GM19397 (cell line): ENCODE data around the gene FKBP2.

Experiments used
- ATAC-seq: cut with Tn5 transposase; IDR thresholded peaks from one replicate; pipeline ENCODE4 v1.9.1; 2021; ENCODE audit warnings: mild to moderate bottlenecking, moderate library complexity; ENCODE audit not compliant: unreplicated experiment

Gene FKBP2

DNA sequence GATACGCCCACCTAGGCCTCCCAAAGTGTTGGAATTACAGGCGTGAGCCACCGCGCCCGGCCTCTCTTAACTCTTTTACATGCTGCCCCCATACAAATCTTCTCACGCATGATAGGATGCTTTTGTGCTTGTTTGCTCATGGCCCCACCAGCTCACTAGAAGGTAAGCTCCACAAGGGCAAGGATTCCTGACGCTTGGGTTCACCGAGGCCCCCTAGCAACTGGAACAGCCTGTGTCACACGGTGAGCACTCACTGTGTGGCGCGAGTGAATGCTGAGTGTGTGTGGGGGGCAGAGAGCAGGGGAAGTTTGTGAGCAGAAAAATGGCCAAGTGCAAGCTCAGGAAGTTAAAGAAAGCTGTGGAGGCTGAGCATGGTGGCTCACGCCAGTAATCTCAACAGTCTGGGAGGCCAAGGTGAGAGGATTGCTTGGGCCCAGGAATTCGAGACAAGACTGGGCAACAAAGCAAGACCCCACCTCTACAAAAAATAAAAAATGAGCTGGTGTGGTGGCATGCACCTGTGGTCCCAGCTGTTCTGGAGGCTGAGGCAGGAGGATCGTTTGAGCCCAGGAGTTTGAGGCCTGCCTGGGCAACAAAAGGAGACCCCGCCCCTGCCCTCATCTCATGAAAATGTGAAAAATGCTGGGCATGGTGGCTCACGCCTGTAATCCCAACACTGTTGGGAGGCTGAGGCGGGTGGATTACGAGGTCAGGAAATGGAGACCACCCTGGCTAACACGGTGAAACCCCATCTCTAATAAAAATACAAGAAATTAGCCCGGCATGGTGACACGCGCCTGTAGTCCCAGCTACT is 41.3 kb downstream of the FKBP2 start:
- no peak for ATAC-seq

DNA sequence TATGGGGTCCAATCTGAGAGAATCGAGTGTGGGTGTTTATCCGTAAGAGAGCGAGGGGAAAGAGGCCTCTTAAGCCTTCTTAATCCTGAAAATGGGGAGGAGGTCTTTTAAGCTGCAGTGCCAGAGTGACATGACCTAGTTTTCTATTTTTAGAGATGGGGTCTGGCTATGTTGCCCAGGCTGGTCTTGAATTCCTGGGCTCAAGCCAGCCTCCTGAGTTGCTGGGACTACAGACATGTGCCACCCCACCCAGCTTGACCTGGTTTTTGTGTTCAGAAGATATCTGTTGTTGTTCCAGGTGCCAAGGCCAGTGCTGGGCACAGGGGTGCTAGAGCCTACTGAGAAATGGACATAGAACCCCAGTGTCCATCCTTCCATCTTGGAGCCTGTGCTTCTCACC is 42.2 kb downstream of the FKBP2 start:
- no peak for ATAC-seq

DNA sequence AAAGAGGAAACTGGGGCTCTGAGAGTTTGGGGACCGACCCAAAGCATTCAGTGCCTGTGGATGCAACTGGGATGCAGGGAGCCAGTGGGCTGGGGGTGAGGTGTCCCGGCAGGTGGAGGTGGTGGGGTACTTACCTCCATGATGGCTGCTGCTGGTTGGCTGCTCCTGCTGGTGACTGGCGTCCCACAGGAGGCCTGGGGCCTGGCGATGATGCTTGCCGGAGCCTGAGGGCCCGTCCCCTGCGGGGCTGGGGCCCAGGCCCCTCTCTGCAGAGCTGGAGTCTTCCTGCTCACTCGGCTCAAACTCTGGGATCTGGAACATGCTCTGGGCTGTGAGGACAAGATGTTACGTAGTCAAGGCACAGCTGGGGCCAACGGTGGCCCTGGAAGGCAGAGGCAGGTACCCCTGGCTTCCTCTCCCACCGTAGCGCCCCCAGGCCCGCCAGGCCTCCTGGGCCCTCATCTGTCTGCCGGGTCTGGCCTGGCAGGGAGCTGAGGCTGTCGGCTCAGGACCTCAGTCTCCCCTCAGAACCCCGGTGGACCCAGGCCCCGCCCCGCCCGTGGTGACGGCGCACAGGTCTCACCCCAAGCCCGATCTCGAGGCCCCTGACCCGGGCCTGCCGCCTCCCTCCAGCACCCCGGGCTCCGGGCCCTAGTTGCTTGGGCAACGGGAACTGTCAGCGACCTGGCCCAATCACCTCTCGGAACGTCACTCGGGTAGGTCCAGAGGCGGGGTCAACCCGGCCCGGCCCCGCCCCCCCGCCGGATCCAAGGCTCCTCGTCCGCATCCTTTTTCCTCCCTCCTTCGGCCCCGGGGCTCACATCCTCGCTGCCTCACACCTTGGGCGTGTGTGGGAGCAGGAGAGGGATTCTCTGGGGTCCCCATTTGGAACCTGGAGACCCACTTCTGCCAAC is 43.4 kb downstream of the FKBP2 start, which contains the start of gene BAD:
Gene BAD (minus strand): TSS at position 618 of the 914 bp plus-strand sequence. CDS start 297 bp downstream, at position 321.
- peak; percentile 66 for ATAC-seq

DNA sequence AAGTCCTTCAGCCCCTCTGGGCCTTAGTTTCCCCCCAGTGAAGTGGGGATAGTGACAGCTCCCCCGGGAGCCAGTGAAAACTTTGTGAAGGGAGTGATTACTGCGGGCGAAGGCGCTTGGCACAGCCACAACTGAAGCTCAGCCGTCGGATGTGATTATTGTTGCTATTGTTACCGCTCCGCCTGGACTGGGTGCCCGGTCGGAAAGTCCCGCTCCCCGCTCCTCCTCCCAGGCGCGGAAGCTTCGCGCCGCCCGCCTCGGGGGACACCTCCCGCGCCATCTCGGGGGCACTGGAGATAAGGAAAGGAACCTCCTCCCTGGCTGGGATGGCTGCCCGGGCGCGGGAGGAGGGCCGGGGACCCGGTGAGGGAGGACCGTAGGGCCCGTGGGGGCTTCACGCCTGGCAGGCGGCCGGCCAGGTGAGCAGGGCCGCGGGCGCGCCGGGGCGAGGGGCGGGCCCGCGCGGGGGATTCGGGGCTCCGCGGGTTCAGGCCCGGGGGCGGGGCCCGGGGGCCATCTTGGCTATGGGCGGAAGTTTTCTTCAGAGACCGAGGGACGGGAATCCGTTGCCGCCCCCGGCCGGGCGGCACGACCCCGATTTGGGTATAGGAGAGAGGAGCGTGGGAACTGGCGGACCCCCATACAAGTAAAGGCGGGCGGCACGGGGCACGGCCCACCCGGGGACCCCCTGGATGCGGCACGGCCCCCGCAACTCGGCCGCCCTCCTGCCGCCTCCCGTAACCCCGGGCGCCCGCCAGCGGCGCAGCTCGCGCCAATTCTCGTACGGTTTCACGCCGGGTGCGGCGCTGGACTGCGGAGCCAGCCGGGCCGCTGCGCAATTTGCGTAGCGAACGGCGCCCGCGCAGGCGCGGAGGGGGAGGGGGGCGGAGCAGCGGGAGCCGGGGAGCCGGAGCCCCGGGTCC is 44.3 kb downstream of the FKBP2 start, which contains the start of gene GPR137:
Gene GPR137 (plus strand): TSS at position 887 of the 923 bp plus-strand sequence. CDS start 677 bp downstream, outside the sequence.
- ATAC-seq = peak; percentile 56

DNA sequence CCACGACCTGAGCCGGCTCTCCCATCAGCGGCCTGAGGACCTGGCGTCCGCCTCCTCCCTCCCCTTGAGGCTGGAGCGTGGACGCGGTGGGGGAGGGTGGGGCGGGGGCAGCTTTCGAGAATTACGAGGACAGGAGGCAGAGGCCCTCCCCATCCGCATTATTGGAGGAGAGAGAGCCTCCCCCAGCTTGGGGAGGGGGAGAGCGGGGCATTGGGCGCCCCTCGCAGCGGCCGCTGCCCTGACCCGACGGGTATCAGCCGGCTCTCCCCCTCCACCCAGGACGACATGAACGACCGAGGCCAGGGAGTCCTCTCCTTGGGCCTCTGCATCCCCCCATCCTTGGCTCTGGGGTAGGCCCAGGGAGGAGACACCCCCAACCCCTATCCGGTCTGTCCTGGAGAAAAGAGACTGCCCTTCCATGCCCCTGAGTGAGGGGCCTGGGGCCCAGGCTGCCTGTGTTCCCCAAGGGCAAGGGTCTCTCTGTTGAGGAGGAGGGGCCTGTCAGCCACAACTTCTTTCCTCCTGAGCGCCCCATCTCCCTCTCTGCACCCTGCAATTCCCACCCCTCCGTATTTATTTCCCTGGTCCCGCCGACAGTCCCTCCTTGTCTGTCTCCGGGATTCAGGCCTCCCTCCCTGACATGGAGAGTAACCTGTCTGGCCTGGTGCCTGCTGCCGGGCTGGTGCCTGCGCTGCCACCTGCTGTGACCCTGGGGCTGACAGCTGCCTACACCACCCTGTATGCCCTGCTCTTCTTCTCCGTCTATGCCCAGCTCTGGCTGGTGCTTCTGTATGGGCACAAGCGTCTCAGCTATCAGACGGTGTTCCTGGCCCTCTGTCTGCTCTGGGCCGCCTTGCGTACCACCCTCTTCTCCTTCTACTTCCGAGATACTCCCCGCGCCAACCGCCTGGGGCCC is 45.2 kb downstream of the FKBP2 start:
- ATAC-seq = no peak

DNA sequence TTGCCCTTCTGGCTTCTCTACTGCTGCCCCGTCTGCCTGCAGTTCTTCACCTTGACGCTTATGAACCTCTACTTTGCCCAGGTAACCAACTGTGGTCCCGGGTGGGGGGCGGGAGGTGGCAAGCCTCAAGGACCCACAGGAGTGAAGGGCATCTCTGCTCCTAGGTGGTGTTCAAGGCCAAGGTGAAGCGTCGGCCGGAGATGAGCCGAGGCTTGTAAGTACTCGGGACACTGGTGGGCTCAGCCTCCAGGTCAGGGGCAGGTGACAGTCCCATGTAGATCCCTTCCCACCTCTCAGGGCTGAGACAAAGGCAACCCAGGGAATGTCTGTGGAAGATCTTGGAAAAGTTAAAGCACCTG is 45.9 kb downstream of the FKBP2 start:
- no peak for ATAC-seq

DNA sequence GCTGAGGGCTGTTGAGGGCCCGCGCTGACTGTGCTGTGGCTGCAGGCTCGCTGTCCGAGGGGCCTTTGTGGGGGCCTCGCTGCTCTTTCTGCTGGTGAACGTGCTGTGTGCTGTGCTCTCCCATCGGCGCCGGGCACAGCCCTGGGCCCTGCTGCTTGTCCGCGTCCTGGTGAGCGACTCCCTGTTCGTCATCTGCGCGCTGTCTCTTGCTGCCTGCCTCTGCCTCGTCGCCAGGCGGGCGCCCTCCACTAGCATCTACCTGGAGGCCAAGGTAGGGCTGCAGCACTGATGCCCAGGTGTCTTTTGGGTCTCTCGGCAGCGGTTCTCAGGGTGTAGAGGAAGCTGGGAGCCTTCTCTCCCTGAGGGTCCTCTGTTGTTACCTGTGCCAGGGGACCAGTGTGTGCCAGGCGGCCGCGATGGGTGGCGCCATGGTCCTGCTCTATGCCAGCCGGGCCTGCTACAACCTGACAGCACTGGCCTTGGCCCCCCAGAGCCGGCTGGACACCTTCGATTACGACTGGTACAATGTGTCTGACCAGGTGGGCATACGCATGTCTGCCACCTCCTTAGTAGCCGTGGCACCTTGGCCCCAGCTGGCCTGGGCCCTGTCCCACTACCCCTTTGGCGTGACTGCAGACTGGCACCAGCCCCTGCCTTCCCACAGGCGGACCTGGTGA is 46.9 kb downstream of the FKBP2 start:
- ATAC-seq = no peak

DNA sequence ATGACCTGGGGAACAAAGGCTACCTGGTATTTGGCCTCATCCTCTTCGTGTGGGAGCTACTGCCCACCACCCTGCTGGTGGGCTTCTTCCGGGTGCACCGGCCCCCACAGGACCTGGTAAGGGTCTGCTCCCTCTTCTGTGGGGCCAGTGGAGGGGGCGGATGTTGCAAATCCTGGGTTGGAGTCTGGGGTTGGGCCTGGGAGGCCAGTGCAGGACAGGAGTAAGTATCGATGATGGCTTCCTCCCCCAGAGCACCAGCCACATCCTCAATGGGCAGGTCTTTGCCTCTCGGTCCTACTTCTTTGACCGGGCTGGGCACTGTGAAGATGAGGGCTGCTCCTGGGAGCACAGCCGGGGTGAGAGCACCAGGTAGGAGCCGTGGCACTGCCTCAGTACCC is 47.5 kb downstream of the FKBP2 start:
- ATAC-seq = no peak

DNA sequence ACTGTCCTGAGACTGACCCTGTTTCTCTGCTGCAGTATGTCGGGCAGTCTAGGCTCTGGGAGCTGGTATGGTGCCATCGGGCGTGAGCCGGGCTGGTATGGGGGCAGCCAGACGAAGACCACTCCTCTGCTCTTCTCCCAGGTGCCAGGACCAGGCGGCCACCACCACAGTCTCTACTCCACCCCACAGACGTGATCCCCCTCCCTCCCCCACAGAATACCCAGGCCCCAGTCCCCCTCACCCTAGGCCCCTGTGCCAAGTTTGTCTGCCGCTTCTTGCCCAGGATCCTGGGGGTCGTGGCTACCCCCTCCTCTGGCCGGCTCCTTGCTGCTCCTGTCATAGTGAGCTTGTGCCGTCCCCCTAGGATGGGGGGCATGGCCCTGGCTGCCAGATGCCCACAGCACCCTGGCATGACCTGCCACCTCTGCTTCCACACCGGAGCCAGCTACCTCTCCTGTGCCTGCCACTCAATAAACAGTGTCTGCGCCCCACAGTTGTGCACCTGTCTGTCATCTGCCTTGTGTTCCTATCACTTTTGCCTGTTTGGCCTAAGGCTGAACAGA is 48.2 kb downstream of the FKBP2 start:
- ATAC-seq = no peak

DNA sequence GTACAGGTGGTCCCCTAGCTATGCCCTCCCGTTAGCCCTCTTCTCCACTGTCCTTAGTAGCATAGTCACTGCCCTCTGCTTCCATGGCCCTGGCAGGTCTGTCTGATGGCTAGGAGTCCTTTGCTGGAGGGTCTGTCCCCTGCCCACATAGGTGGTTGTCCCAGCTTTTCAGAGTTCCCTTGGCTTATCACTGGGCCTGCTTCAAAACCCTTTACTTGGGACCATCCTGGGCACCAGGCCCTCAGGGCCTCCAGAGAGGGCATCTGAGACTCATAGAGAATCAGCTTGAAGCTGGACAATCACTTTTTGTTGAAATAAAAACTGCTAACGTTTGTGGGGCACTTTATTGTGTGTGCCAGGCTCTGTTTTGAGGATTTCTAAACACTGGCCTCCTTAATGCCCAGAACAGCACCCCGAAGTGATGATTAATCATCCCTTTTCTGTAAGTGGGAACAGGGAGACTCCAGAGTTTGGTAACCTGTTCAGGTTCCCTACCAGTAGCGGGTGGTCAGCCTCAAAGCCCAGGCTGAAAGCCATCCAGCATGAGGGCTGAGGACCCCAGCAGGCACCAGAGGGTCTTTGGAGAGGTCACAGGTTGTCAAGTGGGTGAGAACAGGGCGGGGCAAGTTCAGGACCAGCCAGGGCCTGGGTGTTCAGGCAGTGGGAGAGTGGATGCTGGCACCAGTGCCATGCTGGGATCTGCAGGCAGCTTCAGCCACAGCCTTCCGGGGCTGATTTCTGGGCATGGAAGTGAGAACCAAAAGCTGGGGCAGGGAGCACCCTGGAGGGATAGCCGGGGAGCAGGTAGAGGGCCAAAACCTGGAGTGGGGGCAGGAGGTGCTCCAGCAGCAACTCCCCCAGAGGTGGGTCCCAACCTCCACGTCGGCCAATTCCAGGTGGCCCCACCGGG is 49.7 kb downstream of the FKBP2 start:
- ATAC-seq = no peak

DNA sequence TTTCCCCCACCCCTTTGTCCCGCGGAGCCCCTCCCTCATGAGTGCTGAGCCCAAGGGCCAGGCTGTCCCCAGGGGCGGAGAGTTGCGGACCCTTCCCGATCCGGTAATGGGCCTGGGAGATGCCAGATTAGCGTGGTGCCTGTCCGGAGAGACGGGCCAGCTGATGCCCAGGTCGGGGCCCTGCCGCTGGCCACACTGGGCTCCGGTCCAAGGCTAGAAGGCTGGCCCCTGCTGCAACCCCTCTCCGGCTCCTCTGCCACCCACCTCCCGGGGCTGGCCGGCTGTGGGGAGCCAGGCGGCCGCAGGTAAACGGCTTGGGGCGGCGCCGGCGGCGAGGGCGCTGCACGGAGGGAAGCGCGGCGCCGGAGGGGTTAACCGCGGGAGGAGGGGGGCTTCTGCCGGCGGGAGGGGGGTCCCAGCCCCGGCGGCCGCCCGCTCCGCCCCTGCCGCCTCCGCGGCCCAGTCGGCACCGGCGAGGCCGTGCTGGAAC is 50.4 kb downstream of the FKBP2 start, which contains the start of gene KCNK4:
Gene KCNK4 (plus strand): TSS at position 41 of the 490 bp plus-strand sequence. CDS start 1,717 bp downstream, outside the sequence.
- ATAC-seq = no peak

DNA sequence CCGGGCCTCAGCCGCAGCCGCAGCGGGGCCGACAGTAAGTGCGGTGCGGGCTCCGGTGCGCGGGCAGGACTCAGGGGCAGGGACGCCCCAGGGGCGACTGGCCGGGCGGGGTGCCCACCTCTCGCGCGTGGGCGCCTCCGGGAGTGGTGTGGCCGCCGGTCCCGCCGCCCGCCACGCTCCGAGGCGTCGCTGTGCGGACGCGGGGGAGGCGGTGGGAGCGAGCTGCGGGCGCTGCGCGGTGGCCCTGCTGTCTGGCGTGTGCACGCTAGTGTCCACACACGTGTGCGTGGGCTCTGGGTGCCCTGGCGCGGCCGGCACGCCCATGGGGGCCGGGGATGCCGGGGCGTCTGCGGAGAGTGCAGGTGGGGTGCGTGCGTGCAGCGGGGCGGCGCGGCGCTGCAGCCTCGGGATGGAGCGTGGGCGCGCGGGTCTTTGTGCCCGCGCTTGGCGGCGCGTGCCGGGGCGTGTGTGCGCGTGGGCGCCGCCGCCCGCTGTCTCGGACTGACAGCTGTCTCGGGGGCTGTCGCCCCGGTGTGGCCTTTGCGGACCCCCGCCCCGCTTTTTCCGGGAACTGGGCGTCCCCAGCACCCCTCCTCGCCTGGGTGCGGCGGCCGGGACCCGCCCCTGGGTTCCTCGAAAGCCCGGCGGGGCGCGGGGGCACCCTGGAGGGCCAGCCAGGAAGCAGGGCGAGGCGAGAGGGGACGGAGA is 51.0 kb downstream of the FKBP2 start:
- no peak for ATAC-seq

DNA sequence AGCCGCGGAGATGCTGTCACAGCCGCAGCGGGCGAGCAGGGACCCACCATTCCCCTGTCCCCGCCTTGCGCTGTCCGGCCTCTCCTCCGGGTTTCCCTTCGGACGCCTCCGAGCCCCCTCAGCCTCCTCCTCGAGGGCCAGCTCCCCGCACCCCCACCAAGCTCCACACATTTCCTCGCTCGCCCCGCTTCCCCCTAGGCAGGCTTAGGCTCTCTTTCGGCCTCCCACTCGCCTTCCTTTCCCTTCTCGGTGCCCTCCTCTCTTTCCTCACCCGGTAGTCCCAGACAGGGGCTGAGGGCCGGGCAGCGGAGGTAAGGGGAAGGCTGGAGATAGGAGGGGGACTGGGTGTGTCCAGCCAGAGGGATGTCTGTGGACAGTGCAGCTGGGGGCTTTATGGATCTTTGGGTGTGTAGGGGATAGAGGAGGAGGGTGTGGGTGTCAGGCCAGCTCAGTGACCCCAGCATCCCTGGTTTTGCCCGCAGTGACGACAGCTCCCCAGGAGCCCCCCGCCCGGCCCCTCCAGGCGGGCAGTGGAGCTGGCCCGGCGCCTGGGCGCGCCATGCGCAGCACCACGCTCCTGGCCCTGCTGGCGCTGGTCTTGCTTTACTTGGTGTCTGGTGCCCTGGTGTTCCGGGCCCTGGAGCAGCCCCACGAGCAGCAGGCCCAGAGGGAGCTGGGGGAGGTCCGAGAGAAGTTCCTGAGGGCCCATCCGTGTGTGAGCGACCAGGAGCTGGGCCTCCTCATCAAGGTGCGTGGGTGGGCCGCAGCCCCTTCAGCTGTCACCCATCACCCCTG is 51.8 kb downstream of the FKBP2 start:
- no peak for ATAC-seq
